HAP-1 (cell line): ENCODE results near the gene NDUFA13.

Experiments used
- DNase-seq, 2 experiments: peaks; one replicate each; pipeline ENCODE4 v3.0.0-alpha.2; 2016 to 2020; ENCODE audit warnings: low spot score in 2 of 2
- H3K27me3 ChIP-seq: fragments of 250-450 bp; sonication (Bioruptor Pico); 2 replicates; pipeline ENCODE4 v1.5.1; 2020; ENCODE audit warnings: low read depth, mild to moderate bottlenecking, moderate library complexity
- H3K36me3 ChIP-seq: fragments of 250-450 bp; sonication (Bioruptor Pico); replicated peaks from 2 replicates; pipeline ENCODE4 v1.5.1; 2020; ENCODE audit warnings: mild to moderate bottlenecking
- H3K4me1 ChIP-seq: fragments of 250-450 bp; sonication (Bioruptor Pico); 2 replicates; pipeline ENCODE4 v1.5.1; 2020; ENCODE audit warnings: mild to moderate bottlenecking
- H3K4me3 ChIP-seq: fragments of 250-450 bp; sonication (Bioruptor Pico); 2 replicates; pipeline ENCODE4 v1.5.1; 2020; ENCODE audit warnings: mild to moderate bottlenecking, moderate library complexity
- H3K9me3 ChIP-seq: fragments of 250-450 bp; sonication (Bioruptor Pico); 2 replicates; pipeline ENCODE4 v1.5.1; 2020; ENCODE audit warnings: mild to moderate bottlenecking, moderate library complexity
- in situ Hi-C: fragments of 300-500 bp; cut with MboI; formaldehyde crosslinking; loops from 3 replicates; pipeline ENCODE4 v1.14.3; 2020; ENCODE audit warnings: low sequenced_read_pairs, inconsistent platforms, mixed read lengths

NDUFA13 gene

DNA sequence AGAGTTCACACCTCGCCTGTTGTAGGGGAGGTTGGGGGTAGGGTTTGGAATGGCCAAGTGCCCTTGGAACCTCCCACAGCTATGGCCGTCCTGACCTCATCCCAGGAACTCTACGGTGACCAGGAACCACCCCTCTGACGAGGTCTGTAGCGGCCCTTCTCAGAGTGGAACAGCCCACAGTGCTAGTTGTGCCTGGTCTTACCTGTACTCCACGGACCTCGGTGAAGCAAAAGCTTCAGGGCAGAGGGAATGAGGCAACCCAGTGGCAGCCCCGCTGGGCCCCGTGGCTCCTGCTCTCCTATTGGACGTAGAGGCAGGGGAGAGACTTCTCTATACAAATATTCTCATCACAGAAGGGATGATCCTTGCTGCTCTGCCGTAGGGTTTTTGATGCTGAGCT lies 7.8 kb upstream of the NDUFA13 start:
- no peak overlapping the region for H3K4me3 ChIP-seq
- in situ Hi-C loops = no loop called here
- H3K4me1 ChIP-seq = no peaks in the 10 kb centered on the region
- H3K36me3 ChIP-seq = peaks cover 34% of the 10 kb centered on the region
- no peaks in the 10 kb centered on the region for H3K9me3 ChIP-seq
- DNase-seq = no peak
- no peaks in the 10 kb centered on the region for H3K27me3 ChIP-seq

DNA sequence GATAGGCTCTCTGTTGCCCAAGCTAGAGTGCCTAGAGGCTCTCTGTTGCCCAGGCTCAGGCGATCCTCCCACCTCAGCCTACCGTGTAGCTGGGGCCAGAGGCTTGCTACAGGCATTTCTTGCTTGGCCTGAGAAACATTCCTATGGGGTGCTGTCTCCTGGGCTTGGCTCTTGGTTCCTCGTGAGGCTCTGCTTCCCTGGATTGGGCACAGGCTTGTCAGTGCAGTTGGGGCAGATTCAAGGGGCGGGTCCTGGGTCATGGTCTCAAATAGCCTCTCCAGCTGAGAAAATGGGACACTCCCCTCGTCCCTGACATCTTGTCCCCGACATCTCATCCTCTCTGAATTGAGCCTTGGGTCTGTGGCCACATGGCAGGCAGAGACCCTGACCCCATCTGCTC lies 5.6 kb upstream of the NDUFA13 start:
- Histone ChIP-seq H3K4me1 (peaks cover 1% of the 10 kb centered on the region; the same call in 1 of the 2 replicates), H3K36me3 (peaks cover 14% of the 10 kb centered on the region), H3K9me3 (no peaks in the 10 kb centered on the region), H3K4me3 (no peak overlapping the region), H3K27me3 (no peaks in the 10 kb centered on the region)
- no peak for DNase-seq
- in situ Hi-C loops = no loop called here

DNA sequence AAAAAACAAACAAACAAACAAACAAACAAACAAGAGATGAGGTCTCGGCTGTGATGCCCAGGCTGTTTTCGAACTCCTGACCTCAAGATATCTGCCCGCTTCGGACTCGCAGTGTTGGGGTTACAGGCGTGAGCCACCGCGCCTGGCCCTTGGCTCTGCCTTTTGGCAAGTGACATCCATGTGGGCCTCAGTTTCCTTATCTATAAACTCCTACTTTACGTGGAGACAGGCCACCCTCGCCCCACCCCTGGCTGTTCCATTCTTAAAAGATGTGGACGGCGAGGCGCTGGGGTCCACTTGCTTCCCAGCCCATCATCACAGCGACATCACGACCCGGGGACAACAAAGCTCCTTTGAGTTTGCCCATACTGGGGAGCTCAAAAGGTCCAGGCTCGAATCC lies 2.3 kb upstream of the NDUFA13 start:
- Histone ChIP-seq H3K27me3 (no peaks in the 10 kb centered on the region), H3K9me3 (no peaks in the 10 kb centered on the region), H3K4me3 (no peak overlapping the region), H3K4me1 (peaks cover 10% of the 10 kb centered on the region), H3K36me3 (no peaks in the 10 kb centered on the region)
- in situ Hi-C loops = no loop called here
- DNase-seq = no peak

DNA sequence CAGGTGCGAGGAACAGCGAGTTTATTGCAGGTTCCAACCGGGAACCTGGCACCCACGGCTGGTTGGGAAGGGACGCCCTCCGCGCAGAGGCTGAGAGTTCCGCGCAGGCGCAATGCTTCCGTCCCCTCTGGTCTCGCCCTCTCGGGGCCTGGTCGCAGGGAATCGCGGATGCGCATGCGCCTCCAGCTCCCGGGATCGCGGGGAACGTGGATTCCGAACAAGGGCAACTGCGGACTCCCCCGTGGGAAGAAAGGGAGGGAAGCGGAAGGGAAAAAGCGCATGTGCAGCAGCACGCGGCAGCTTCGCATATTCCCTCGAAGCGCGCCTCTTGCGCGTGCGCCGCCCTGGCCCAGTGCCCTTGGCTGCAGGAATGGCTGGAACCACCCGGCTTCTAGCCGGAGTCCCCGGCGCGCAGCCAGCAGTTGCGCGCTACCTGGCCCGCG lies 1.8 kb upstream of the NDUFA13 start:
- Histone ChIP-seq H3K4me3 (no peak overlapping the region), H3K4me1 (peaks cover 10% of the 10 kb centered on the region), H3K27me3 (no peaks in the 10 kb centered on the region), H3K9me3 (no peaks in the 10 kb centered on the region), H3K36me3 (peaks cover 1% of the 10 kb centered on the region; the same call in 1 of the 2 replicates)
- in situ Hi-C loops = no loop called here
- no peak for DNase-seq

DNA sequence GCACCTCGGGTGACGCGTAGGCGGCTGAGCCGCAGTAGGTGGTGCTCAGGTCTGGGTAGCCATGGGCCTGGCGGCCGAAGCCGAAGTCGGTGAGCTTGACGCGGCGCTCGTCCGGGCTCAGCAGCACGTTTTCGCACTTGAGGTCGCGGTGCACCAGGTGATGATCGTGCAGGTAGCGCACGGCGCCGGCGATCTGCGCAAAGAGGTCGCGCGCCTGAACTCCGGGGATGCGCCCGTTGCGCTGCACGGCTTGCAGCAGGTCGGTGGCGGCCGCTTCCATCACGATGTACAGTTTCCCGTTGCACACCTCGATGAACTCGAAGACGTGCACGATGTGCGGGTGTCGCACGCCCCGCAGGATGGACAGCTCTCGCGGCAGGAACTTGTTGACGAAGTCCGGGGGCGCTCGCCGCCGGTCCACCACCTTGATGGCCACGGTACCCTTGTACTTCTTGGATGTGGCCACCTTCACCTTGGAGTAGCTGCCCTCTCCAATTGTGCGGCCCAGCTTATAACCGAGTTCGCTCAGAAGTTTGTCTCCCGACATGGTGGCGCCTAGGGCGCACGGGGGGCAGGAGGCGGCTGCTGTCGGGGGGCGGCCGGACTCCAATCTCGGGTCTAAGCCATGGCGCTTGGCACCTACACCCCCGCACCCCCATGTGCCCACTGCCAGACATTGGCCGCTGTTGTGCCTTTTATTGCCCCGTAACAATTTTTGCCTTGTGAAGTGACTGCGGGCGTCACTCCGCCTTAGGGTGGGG lies 964 bp upstream of the NDUFA13 start, which contains the start of gene TSSK6:
TSS of gene TSSK6 (minus strand) at position 668 of the 761 bp plus-strand sequence. CDS start at position 547, 121 bp downstream.
- in situ Hi-C loops = no loop called here
- no peak for DNase-seq
- peak within 1 kb of the TSS; percentile 82 for H3K4me3 ChIP-seq
- H3K9me3 ChIP-seq = no peaks in the 10 kb centered on the region
- H3K27me3 ChIP-seq = no peaks in the 10 kb centered on the region
- H3K36me3 ChIP-seq = peaks cover 7% of the 10 kb centered on the region
- H3K4me1 ChIP-seq = peaks cover 10% of the 10 kb centered on the region

DNA sequence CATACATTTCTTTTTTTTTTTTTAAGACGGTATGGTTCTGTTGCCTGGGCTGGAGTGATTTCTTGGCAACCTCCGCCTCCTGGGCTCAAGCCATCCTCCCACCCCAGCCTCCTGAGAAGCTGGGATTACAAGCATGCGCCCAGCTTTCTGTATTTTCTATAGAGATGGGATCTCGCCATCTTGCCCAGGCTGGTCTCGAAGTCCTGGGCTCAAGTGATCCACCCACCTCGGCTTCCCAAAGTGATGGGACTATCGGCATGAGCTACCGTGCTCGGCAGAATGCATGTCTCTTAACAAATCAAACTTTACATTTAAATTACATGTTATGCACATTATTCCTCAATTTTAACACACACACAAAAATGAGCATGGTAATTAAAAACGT lies 1.2 kb downstream of the NDUFA13 start:
- Histone ChIP-seq H3K36me3 (peaks cover 17% of the 10 kb centered on the region), H3K4me3 (peak overlapping the region; percentile 82), H3K9me3 (no peaks in the 10 kb centered on the region), H3K4me1 (peaks cover 10% of the 10 kb centered on the region), H3K27me3 (no peaks in the 10 kb centered on the region)
- no peak for DNase-seq
- in situ Hi-C loops = no loop called here

DNA sequence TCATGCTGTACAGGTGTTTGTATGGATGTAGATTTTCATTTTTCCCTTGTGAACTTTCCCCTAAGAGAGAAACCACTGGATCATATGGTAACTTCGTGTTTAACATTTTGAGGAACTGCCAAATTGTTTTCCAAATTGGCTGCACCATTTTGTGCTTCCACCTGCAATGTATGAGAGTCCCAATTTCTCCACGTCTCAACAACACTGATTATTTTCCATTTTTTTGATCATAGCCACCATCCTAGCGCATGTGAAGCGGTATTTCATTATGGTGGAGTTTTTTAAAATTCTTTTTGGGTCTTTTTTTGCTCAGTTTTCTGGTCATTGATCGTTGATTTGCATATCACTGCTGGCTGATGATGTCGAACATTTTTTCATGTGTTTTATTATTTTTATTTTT lies 5.0 kb downstream of the NDUFA13 start:
- no peak overlapping the region for H3K4me3 ChIP-seq
- H3K27me3 ChIP-seq = no peaks in the 10 kb centered on the region
- H3K36me3 ChIP-seq = peaks cover 35% of the 10 kb centered on the region
- peaks cover 6% of the 10 kb centered on the region; the same call in 1 of the 2 replicates for H3K4me1 ChIP-seq
- in situ Hi-C loops = no loop called here
- H3K9me3 ChIP-seq = no peaks in the 10 kb centered on the region
- no peak for DNase-seq

DNA sequence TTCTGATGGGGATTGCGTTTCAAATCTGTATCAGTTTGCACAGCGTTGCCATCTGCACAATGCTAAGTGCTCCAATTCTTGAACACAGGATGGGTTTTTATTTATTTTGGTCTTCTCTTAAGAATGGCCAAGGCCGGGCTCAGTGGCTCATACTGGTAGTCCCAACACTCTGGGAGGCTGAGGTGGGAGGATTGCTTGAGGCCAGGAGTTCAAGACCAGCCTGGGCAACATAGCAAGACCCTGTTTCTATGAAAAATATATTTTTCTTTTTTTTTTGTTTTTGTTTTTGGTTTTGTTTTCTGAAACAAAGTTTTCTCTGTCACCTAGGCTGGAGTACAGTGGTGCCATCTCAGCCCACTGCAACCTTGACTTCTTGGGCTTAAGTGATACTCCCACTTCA lies 7.2 kb downstream of the NDUFA13 start:
- Histone ChIP-seq H3K4me1 (no peaks in the 10 kb centered on the region), H3K36me3 (peaks cover 45% of the 10 kb centered on the region)
- in situ Hi-C loops = no loop called here

DNA sequence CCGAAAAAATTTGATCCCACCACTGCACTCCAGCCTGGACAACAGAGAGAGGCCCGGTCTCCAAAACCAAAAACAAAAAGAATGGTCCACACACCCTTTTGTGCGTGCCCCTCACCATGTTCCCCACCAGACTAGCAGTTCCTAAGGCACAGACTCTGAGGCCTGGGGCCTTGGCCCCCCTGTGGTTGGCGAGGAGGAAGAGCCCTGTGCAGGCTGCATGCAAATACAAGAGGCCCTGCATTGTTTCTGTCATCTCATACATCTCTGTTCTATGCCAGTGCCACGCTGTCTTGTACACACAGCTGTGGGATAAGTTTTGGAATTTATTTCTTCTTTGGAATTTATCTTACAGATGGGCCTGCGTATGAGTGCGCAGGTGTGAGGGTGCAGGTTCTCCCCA lies 8.0 kb downstream of the NDUFA13 start:
- no peaks in the 10 kb centered on the region for H3K27me3 ChIP-seq
- DNase-seq = no peak
- H3K9me3 ChIP-seq = no peaks in the 10 kb centered on the region
- no peak overlapping the region for H3K4me3 ChIP-seq
- in situ Hi-C loops = no loop called here
- H3K36me3 ChIP-seq = peaks cover 48% of the 10 kb centered on the region
- H3K4me1 ChIP-seq = no peaks in the 10 kb centered on the region

More for the DNA sequence above, 7.2 kb downstream of the NDUFA13 start:
- no peak for DNase-seq
- H3K4me3 ChIP-seq = no peak overlapping the region
- H3K27me3 ChIP-seq = no peaks in the 10 kb centered on the region
- no peaks in the 10 kb centered on the region for H3K9me3 ChIP-seq

DNA sequence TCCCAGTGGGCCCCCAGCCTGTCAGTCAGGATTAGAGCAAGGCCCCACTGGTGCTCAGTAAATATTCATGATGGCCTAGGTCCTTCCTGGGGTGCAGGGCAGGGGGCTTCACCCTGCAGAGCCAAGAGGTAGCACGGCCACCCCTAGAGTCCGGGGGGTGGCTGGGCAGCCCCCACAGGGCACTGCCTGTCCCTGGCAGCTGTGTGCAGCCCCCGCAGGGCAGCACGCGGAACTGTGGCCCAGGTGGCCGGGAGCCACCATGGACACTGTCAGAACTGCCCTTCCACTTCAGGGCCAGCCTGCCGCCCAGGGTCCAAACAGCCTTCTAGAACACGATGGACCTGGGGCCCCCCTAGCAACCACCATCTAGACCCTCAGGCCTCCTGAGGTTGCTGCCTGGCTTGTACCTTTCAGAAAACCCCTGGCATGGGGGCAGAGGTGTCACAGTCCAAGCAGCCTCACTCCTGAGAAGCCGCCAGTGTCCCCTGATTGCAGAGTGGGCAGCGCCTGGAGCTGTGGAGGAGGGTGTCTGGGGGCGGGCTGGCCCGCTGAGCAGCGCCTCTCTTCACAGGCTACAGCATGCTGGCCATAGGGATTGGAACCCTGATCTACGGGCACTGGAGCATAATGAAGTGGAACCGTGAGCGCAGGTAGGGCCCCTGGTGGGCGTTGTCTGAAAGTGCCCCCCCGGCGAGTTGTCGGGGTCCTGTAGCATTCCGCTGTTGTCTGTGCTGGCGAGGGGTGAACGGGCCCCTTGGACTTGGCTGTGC lies 9.8 kb downstream of the NDUFA13 start:
- Histone ChIP-seq H3K4me1 (no peaks in the 10 kb centered on the region), H3K9me3 (no peaks in the 10 kb centered on the region), H3K36me3 (peaks cover 35% of the 10 kb centered on the region), H3K27me3 (no peaks in the 10 kb centered on the region), H3K4me3 (no peak overlapping the region)
- DNase-seq = no peak
- in situ Hi-C loops = loop anchor here (25.0 kb wide), 1 partner anchor 437 kb away; no protein-coding TSS in a partner anchor

DNA sequence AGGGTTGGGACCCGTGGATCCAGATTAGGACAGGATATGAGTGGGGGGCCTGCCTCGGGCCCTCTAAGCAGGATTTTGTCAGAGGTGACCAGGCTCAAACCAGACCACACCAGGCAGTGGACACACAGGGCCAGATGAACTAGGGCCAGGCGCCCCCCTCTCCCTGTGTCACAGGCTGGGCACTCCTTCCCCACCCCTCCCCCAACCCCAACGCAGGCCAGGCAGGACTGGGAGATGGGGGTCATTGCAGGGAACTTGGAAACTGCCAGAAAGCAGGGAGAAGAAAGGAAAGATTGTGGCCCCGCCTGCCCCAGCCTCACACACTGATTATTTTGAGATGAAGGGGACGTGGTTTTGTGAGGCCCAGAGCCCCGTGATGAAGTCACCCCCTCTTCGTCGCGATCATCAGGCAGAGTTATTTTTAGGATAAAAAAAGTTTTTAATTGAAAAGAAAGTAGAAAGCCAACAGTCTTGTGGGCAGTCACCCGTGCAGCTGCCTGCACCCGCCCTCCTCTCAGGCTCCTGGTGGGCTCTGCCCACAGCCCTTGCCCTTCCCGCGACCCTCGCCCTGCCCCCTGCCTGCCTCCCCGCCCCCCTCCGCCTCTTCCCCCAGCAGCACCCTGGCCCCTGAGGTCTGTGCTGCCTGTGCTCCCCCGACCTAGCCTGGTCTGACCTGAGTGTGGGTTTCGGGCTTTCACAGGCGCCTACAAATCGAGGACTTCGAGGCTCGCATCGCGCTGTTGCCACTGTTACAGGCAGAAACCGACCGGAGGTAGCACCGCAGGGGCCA lies 10.8 kb downstream of the NDUFA13 start:
- Histone ChIP-seq H3K4me3 (no peak overlapping the region), H3K36me3 (peaks cover 31% of the 10 kb centered on the region), H3K4me1 (no peaks in the 10 kb centered on the region), H3K9me3 (no peaks in the 10 kb centered on the region), H3K27me3 (no peaks in the 10 kb centered on the region)
- no peak for DNase-seq
- in situ Hi-C loops = loop anchor here (25.0 kb wide), 1 partner anchor 436 kb away; no protein-coding TSS in a partner anchor

DNA sequence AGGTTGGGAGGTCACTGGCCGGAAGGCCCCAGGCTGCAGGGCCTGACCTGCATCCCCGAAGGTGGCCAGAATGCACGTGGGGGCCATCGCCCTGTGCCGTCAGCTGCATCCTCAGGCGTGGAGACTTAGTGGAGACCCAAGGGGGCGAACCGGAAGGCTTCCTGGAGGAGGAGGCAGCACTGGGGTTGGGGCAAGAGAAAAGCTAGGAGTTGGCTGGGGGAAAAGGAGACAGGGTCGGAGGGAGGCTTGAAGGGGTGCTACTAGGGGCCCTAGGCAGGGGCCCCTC lies 11.3 kb downstream of the NDUFA13 start:
- Histone ChIP-seq H3K4me1 (no peaks in the 10 kb centered on the region), H3K9me3 (no peaks in the 10 kb centered on the region), H3K4me3 (no peak overlapping the region), H3K27me3 (no peaks in the 10 kb centered on the region), H3K36me3 (peaks cover 31% of the 10 kb centered on the region)
- in situ Hi-C loops = loop anchor here (25.0 kb wide), 1 partner anchor 435 kb away; no protein-coding TSS in a partner anchor
- no peak for DNase-seq

DNA sequence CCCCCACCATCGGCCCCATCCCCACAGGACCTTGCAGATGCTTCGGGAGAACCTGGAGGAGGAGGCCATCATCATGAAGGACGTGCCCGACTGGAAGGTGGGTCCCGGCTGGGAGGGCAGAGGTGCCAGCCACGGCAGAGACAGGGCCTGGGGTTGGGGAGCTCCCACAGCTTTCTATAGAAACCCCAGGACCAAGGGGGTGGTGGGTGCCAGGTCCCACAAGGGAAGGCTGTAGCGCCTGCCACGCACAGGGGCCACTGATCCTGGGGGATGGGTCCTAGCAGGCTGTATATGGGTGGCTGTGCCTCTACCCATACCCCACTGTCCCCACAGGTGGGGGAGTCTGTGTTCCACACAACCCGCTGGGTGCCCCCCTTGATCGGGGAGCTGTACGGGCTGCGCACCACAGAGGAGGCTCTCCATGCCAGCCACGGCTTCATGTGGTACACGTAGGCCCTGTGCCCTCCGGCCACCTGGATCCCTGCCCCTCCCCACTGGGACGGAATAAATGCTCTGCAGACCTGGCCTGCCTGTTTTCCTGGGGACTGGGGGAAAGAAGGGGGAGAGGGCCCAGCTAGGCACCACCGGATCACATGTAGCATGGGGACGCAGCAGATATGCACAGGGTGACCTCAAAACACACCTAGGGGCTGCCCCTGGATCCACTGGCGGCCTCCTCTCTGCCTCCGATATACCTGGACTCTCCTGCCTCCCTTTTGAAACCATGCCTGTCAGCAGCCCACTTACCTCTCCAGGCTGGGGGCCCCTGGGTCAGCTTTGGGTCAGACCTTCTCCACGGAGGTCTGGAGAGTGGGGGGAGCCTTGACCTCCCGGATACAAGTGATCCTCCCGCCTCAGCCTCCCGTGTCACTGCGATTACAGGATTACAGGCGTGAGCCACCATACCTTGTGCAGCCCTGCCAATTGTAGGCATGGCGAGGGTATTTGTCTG lies 11.9 kb downstream of the NDUFA13 start:
- no peak overlapping the region for H3K4me3 ChIP-seq
- peaks cover 27% of the 10 kb centered on the region for H3K36me3 ChIP-seq
- H3K9me3 ChIP-seq = no peaks in the 10 kb centered on the region
- H3K4me1 ChIP-seq = no peaks in the 10 kb centered on the region
- in situ Hi-C loops = loop anchor here (25.0 kb wide), 1 partner anchor 434 kb away; no protein-coding TSS in a partner anchor
- DNase-seq = no peak
- no peaks in the 10 kb centered on the region for H3K27me3 ChIP-seq
